Left ventricle myocardium inferior (tissue), 1 donor: ENCODE measurements around the gene IFT122. TPM values are rescaled to one million over a fixed set of nuclear protein-coding genes. Genes with fewer than 3 reads are reported as not detected.

ENCODE experiments used
- DNase-seq: peaks from one replicate; pipeline ENCODE4 v3.0.0-alpha.2; 2020
- H3K27ac ChIP-seq: fragments of 200-600 bp; replicated peaks from 2 replicates; pipeline ENCODE4 v1.8.0; 2021
- H3K27me3 ChIP-seq: fragments of 200-600 bp; 2 replicates; pipeline ENCODE4 v1.8.0; 2021; ENCODE audit warnings: low read depth
- H3K36me3 ChIP-seq: fragments of 200-600 bp; 2 replicates; pipeline ENCODE4 v1.8.0; 2021
- H3K4me1 ChIP-seq: fragments of 200-600 bp; 2 replicates; pipeline ENCODE4 v1.8.0; 2021
- H3K4me3 ChIP-seq: fragments of 200-600 bp; 2 replicates; pipeline ENCODE4 v1.8.0; 2021; ENCODE audit warnings: mild to moderate bottlenecking, moderate library complexity
- H3K9me3 ChIP-seq: fragments of 200-600 bp; replicated peaks from 2 replicates; pipeline ENCODE4 v1.8.0; 2021
- intact Hi-C: fragments of 100-400 bp; cut with micrococcal nuclease; formaldehyde crosslinking; loops from one replicate; pipeline ENCODE4 v1.11.0; 2022
- total RNA-seq: library from RNA; stranded (reverse); fragmentation: NEBNext Ultra II Directional; extraction: Animal tissue kit (Norgen Biotek cat#: 25700); gene quantifications from one replicate; pipeline ENCODE4 v1.2.1, GENCODE V29; 2021
- TF ChIP-seq, protein P1 (sequence below): fragments of 200-600 bp; IDR thresholded peaks from 2 replicates; pipeline ENCODE4 v1.8.0; 2021; ENCODE audit warnings: antibody characterized with exemption, mild to moderate bottlenecking, borderline replicate concordance
- donor health status: DM: no; HTN: yes; CAD: no; lungs with severe emphysema.

Gene IFT122
- total RNA-seq, 1 donor from 2014 or later, result 16.5 TPM

DNA sequence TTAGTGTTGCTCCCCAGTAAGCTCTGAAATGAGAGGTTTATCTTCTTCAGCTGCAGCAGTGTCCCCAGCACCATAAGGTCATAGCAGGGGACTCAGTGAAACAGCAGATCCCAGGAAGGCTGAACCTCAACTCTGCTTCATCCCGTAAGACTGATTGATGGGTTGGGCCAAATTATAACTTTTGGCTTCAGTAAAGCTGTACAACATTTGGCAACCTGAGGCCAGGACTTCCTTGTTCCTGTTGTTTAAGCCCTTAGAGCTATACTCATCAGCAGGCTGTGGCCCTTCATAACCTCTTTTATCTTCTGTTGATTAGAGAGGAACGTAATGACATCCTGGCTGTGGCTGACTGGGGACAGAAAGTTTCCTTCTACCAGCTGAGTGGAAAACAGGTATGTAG lies 29.0 kb downstream of the IFT122 start:
- no peak for DNase-seq
- H3K4me3 ChIP-seq, result no peak overlapping the region
- H3K4me1 ChIP-seq, result peaks cover 24% of the 10 kb centered on the region
- peaks cover 5% of the 10 kb centered on the region for H3K36me3 ChIP-seq
- no peaks in the 10 kb centered on the region for H3K27me3 ChIP-seq
- H3K9me3 ChIP-seq, result no peaks in the 10 kb centered on the region
- intact Hi-C loops, result no loop called here
- TF ChIP-seq, protein P1, sequence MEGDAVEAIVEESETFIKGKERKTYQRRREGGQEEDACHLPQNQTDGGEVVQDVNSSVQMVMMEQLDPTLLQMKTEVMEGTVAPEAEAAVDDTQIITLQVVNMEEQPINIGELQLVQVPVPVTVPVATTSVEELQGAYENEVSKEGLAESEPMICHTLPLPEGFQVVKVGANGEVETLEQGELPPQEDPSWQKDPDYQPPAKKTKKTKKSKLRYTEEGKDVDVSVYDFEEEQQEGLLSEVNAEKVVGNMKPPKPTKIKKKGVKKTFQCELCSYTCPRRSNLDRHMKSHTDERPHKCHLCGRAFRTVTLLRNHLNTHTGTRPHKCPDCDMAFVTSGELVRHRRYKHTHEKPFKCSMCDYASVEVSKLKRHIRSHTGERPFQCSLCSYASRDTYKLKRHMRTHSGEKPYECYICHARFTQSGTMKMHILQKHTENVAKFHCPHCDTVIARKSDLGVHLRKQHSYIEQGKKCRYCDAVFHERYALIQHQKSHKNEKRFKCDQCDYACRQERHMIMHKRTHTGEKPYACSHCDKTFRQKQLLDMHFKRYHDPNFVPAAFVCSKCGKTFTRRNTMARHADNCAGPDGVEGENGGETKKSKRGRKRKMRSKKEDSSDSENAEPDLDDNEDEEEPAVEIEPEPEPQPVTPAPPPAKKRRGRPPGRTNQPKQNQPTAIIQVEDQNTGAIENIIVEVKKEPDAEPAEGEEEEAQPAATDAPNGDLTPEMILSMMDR, result no peak
- peak overlapping the region; percentile 84 for H3K27ac ChIP-seq

DNA sequence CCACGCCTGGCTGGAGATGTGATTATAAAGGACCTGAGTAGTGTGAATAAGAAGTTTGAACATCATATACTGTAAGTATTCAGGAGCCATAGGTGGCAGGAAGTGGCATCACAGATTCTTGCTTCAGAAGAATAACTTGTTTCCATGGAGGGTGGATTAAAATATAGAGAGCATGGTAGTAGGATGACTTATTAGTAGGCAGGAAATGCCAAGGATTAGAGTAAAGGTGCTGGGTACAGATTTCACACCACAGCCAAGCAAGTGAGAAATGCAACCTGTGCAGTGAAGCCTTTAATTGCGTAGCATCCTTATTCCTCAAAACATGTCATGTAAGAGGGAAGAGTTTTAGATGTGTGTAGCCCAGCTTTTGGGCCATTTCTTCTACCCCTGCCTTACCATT lies 30.8 kb downstream of the IFT122 start:
- no peak overlapping the region for H3K4me3 ChIP-seq
- no peak for DNase-seq
- intact Hi-C loops, result loop anchor here (10.0 kb wide), 1 partner anchor 354 kb away; no protein-coding TSS in a partner anchor
- H3K27me3 ChIP-seq, result no peaks in the 10 kb centered on the region
- peaks cover 24% of the 10 kb centered on the region for H3K4me1 ChIP-seq
- TF ChIP-seq, protein P1, result no peak
- no peaks in the 10 kb centered on the region for H3K9me3 ChIP-seq
- H3K36me3 ChIP-seq, result peaks cover under 1% of the 10 kb centered on the region
- H3K27ac ChIP-seq, result no peak overlapping the region

DNA sequence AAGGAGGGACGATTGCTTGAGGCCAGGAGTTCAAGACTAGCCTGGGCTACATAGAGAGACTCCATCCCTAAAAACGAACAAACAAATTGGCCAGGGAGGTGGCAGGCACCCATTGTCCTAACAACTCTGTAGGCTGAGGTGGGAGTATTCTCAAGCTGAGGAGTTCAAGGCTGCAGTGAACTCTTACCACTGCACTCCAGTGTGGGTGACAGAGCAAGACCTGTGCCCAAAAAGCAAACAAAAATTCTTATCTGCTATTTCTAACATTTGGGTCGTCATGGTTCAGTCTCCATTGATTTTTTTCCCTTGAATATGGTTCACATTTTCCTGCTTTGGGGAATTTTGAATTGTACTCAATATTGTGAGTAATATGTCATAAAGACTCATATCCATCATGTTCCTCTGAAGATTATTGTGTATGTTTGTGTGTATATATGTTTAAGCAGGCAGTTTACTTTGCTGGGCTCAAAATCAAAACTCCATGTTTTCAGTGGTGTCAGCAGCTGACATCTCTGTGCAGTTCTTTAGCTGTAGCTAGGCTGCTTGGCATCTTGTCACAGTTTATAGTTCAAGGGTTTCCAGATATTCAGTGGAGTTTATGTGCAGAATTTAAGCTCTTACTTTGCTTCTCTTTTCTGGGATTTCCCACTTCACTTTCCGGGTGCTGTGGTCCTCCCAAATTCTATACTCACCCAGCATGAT lies 33.2 kb downstream of the IFT122 start:
- TF ChIP-seq, protein P1, result no peak
- no peaks in the 10 kb centered on the region for H3K9me3 ChIP-seq
- intact Hi-C loops, result loop anchor here (10.0 kb wide), 1 partner anchor 352 kb away; no protein-coding TSS in a partner anchor

DNA sequence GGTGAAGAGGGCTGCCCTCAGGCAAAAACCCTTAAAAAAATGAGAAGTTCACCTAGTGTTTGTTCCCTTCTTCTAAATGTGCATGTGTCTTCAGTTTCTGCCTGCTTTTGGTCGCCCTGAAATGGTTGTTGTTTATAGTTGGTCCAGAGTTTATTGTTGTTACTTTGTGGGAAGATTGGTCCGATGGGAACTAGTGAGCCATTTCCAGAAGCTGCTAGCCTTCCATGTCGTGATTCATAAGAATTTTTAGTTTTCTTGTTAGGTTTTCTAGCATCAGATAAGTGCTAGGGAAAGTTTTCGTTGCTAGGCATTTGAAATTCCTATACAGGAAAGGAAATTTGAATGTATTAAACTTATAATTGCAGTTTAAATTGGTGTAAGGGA lies 33.7 kb downstream of the IFT122 start:
- intact Hi-C loops, result loop anchor here (10.0 kb wide), 1 partner anchor 351 kb away; no protein-coding TSS in a partner anchor
- H3K27me3 ChIP-seq, result no peaks in the 10 kb centered on the region

More for the DNA sequence above, 33.2 kb downstream of the IFT122 start:
- H3K4me3 ChIP-seq, result no peak overlapping the region
- peaks cover 24% of the 10 kb centered on the region for H3K36me3 ChIP-seq
- H3K4me1 ChIP-seq, result peaks cover 19% of the 10 kb centered on the region
- no peak overlapping the region for H3K27ac ChIP-seq
- no peaks in the 10 kb centered on the region for H3K27me3 ChIP-seq
- no peak for DNase-seq

DNA sequence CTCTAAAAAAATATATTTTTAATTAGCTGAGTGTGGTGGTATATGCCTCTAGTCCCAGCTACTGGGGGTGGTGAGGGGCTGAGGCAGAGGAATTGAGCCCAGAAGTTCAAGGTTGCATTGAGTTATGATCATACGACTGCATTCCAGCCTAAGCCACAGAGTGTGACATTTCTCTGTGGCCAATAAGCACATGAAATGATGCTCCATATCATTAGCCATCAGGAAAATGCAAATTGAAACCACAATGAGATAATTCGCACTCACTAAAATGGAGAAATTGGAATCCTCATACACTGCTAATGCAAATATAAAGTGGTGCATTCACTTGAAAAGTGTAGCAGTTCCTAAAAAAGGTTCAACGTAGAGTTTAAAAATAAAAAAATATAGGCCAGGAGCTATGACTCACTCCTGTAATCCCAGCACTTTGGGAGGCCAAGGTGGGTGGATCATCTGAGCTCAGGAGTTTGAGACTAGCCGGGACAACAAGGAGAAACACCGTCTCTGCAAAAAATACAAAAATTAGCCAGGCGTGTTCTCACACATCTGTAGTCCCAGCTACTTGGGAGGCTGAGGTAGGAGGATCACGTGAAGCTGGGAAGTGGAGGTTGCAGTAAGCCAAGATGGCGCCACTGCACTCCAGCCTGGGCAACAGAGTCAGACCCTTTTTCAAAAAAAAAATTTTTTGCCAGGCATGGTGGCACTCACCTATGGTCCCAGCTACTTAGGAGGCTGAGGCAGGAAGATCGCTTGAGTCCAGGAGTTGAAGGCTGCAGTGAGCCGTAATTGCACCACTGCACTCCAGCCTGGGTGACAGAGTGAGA lies 35.2 kb downstream of the IFT122 start:
- no peak for DNase-seq
- H3K27me3 ChIP-seq, result no peaks in the 10 kb centered on the region
- TF ChIP-seq, protein P1, result no peak
- peaks cover 44% of the 10 kb centered on the region for H3K36me3 ChIP-seq
- intact Hi-C loops, result loop anchor here (10.0 kb wide), 1 partner anchor 350 kb away; no protein-coding TSS in a partner anchor
- H3K4me3 ChIP-seq, result no peak overlapping the region
- no peaks in the 10 kb centered on the region for H3K4me1 ChIP-seq
- no peaks in the 10 kb centered on the region for H3K9me3 ChIP-seq
- no peak overlapping the region for H3K27ac ChIP-seq

More for the DNA sequence above, 33.7 kb downstream of the IFT122 start:
- DNase-seq, result no peak
- Histone ChIP-seq H3K4me1 (peaks cover 14% of the 10 kb centered on the region), H3K36me3 (peaks cover 30% of the 10 kb centered on the region), H3K27ac (no peak overlapping the region), H3K9me3 (no peaks in the 10 kb centered on the region), H3K4me3 (no peak overlapping the region)
- TF ChIP-seq, protein P1, result no peak
